Activated T-helper 1 cell treated with anti-CD3 and anti-CD28 coated beads, Interleukin-12 subunit alpha, Interleukin-12 subunit beta, Interleukin-2, Interleukin-4 antibody, amounts not matched to agents 30 ng/mL and 10 ng/mL and 1 ng/mL, durations not matched to agents 14 hours and 24 hours and 36 hours (primary cell): Measurements from ENCODE around the gene ODAD4. TPM values are rescaled to one million over a fixed set of nuclear protein-coding genes. Genes with fewer than 3 reads are reported as not detected.
A peak's percentile ranks its signal among the peaks of the same experiment; 100 is the strongest.
"Not testable (repeated sequence)": the region's sequence is repeated elsewhere in the genome, so short reads cannot be mapped to it uniquely, and the experiment has no call there.

Experiments
- DNase-seq: peaks from one replicate; pipeline ENCODE4 v3.0.0; 2021; ENCODE audit warnings: low spot score
- H3K27ac Mint-ChIP-seq: one replicate; pipeline ENCODE4 v1.8.0; 2021; ENCODE audit warnings: mild to moderate bottlenecking, mixed read lengths
- H3K27me3 Mint-ChIP-seq: one replicate; pipeline ENCODE4 v1.8.0; 2022; ENCODE audit warnings: mild to moderate bottlenecking, moderate library complexity, mixed read lengths; ENCODE audit not compliant: insufficient read depth
- H3K36me3 Mint-ChIP-seq: one replicate; pipeline ENCODE4 v1.8.0; 2021; ENCODE audit warnings: low read depth, mixed read lengths
- H3K4me1 Mint-ChIP-seq: one replicate; pipeline ENCODE4 v1.8.0; 2021; ENCODE audit warnings: low read depth, mixed read lengths
- H3K4me3 Mint-ChIP-seq: one replicate; pipeline ENCODE4 v1.8.0; 2021; ENCODE audit warnings: mild to moderate bottlenecking, moderate library complexity, mixed read lengths
- H3K9me3 Mint-ChIP-seq: one replicate; pipeline ENCODE4 v1.8.0; 2021; ENCODE audit warnings: mixed read lengths
- intact Hi-C: fragments of 100-400 bp; cut with micrococcal nuclease; formaldehyde crosslinking; loops from one replicate; pipeline ENCODE4 v1.15.1; 2024
- total RNA-seq: library from RNA; stranded (reverse); gene quantifications from 2 replicates; pipeline ENCODE4 v1.2.3, GENCODE V29; 2022

ODAD4 gene
- total RNA-seq, 1 donor from 2014 or later, result 0.39 TPM

- Mint-ChIP-seq H3K9me3 (no peaks in the 10 kb centered on the region), H3K4me3 (peak overlapping the region; percentile 95), H3K27me3 (no peaks in the 10 kb centered on the region), H3K36me3 (peaks cover 14% of the 10 kb centered on the region), H3K4me1 (peaks cover 32% of the 10 kb centered on the region), H3K27ac (peak overlapping the region; percentile 71)
- DNase-seq, result peak; percentile 13
- intact Hi-C loops, result loop anchor here (2.0 to 5.0 kb wide), 4 partner anchors 195 to 370 kb away; partner anchors contain the start of genes DHX58, EIF1, RAB5C and STAT5A
Measured at GRCh38 chr17:41917679-41918313, 12.6 kb upstream of the ODAD4 start.

- H3K27me3 Mint-ChIP-seq, result no peaks in the 10 kb centered on the region
- peaks cover 10% of the 10 kb centered on the region for H3K36me3 Mint-ChIP-seq
- H3K4me3 Mint-ChIP-seq, result peak within 1 kb of the TSS; percentile 95
- DNase-seq, result peak; percentile 98
- H3K27ac Mint-ChIP-seq, result peak within 1 kb of the TSS; percentile 90
- no peaks in the 10 kb centered on the region for H3K9me3 Mint-ChIP-seq
- intact Hi-C loops, result loop anchor here (1.0 to 5.0 kb wide), 8 partner anchors 12 to 369 kb away; partner anchors contain the start of genes CNP, DHX58, DNAJC7 and EIF1
- H3K4me1 Mint-ChIP-seq, result peaks cover 32% of the 10 kb centered on the region
Measured at GRCh38 chr17:41918314-41919164, 11.9 kb upstream of the ODAD4 start, which contains the start of gene ACLY. ACLY (minus strand) TSS chr17:41918951; CDS start chr17:41913873, 5,078 bp downstream.

GRCh38 chr17:41919165-41919817 lies 11.1 kb upstream of the ODAD4 start:
- intact Hi-C loops, result loop anchor here (1.0 to 5.0 kb wide), 8 partner anchors 11 to 368 kb away; partner anchors contain the start of genes CNP, DHX58, DNAJC7 and EIF1
- Mint-ChIP-seq H3K4me3 (peak overlapping the region; percentile 95), H3K4me1 (peaks cover 28% of the 10 kb centered on the region), H3K27ac (peak overlapping the region; percentile 90), H3K27me3 (no peaks in the 10 kb centered on the region), H3K36me3 (peaks cover 5% of the 10 kb centered on the region), H3K9me3 (no peaks in the 10 kb centered on the region)
- DNase-seq, result no peak

GRCh38 chr17:41919840-41920579 lies 10.4 kb upstream of the ODAD4 start:
- peaks cover 5% of the 10 kb centered on the region for H3K36me3 Mint-ChIP-seq
- no peaks in the 10 kb centered on the region for H3K27me3 Mint-ChIP-seq
- no peak for DNase-seq
- peaks cover 21% of the 10 kb centered on the region for H3K4me1 Mint-ChIP-seq
- intact Hi-C loops, result loop anchor here (1.0 to 5.0 kb wide), 8 partner anchors 10 to 367 kb away; partner anchors contain the start of genes CNP, DHX58, DNAJC7 and EIF1
- peak overlapping the region; percentile 28 for H3K27ac Mint-ChIP-seq
- H3K4me3 Mint-ChIP-seq, result peak overlapping the region; percentile 95
- H3K9me3 Mint-ChIP-seq, result no peaks in the 10 kb centered on the region

GRCh38 chr17:41920580-41920955 lies 9.8 kb upstream of the ODAD4 start:
- Mint-ChIP-seq H3K4me1 (peaks cover 15% of the 10 kb centered on the region), H3K9me3 (no peaks in the 10 kb centered on the region), H3K36me3 (peaks cover 6% of the 10 kb centered on the region), H3K27me3 (no peaks in the 10 kb centered on the region), H3K4me3 (peak overlapping the region; percentile 55), H3K27ac (no peak overlapping the region)
- intact Hi-C loops, result no loop called here
- DNase-seq, result no peak

GRCh38 chr17:41925991-41926590 lies 4.3 kb upstream of the ODAD4 start:
- Mint-ChIP-seq H3K27ac (no peak overlapping the region), H3K36me3 (peaks cover 10% of the 10 kb centered on the region), H3K27me3 (no peaks in the 10 kb centered on the region), H3K4me1 (peaks cover 21% of the 10 kb centered on the region), H3K9me3 (no peaks in the 10 kb centered on the region), H3K4me3 (no peak overlapping the region)
- intact Hi-C loops, result no loop called here
- no peak for DNase-seq

- Mint-ChIP-seq H3K4me1 (peaks cover 35% of the 10 kb centered on the region), H3K4me3 (peak overlapping the region; percentile 97), H3K27me3 (no peaks in the 10 kb centered on the region), H3K27ac (peak overlapping the region; percentile 96), H3K36me3 (peaks cover 10% of the 10 kb centered on the region), H3K9me3 (no peaks in the 10 kb centered on the region)
- no peak for DNase-seq
- intact Hi-C loops, result no loop called here
Measured at GRCh38 chr17:41928693-41929251, 1.6 kb upstream of the ODAD4 start.

GRCh38 chr17:41930833-41931156 lies 378 bp downstream of the ODAD4 start:
- not testable (repeated sequence) for DNase-seq
- intact Hi-C loops, result loop anchor here (1.0 to 5.0 kb wide), 5 partner anchors 11 to 457 kb away; partner anchors contain the start of genes CNP, DNAJC7, KLHL11 and STAT3

GRCh38 chr17:41931715-41932114 lies 1.3 kb downstream of the ODAD4 start:
- peak overlapping the region; percentile 54 for H3K4me3 Mint-ChIP-seq
- DNase-seq, H3K9me3 Mint-ChIP-seq, H3K27ac Mint-ChIP-seq, H3K36me3 Mint-ChIP-seq, H3K27me3 Mint-ChIP-seq: not testable (repeated sequence)
- intact Hi-C loops, result loop anchor here (5.0 kb wide), 1 partner anchor 456 kb away; the partner anchor contains the start of gene STAT3
- H3K4me1 Mint-ChIP-seq, result peaks cover 35% of the 10 kb centered on the region

More at GRCh38 chr17:41930833-41931156, 378 bp downstream of the ODAD4 start:
- Mint-ChIP-seq H3K4me1 (peaks cover 35% of the 10 kb centered on the region), H3K4me3 (peak overlapping the region; percentile 97), H3K27ac (peak overlapping the region; percentile 96)
- H3K27me3 Mint-ChIP-seq, H3K9me3 Mint-ChIP-seq, H3K36me3 Mint-ChIP-seq: not testable (repeated sequence)

- peaks cover 35% of the 10 kb centered on the region for H3K4me1 Mint-ChIP-seq
- intact Hi-C loops, result loop anchor here (5.0 kb wide), 1 partner anchor 454 kb away; the partner anchor contains the start of gene STAT3
Measured at GRCh38 chr17:41932816-41933389, 2.5 kb downstream of the ODAD4 start.

GRCh38 chr17:41935641-41936040 lies 5.2 kb downstream of the ODAD4 start:
- Mint-ChIP-seq H3K9me3 (no peaks in the 10 kb centered on the region), H3K4me3 (no peak overlapping the region), H3K27ac (no peak overlapping the region), H3K4me1 (peaks cover 17% of the 10 kb centered on the region), H3K27me3 (no peaks in the 10 kb centered on the region), H3K36me3 (no peaks in the 10 kb centered on the region)
- intact Hi-C loops, result no loop called here
- no peak for DNase-seq

More at GRCh38 chr17:41932816-41933389, 2.5 kb downstream of the ODAD4 start:
- H3K4me3 Mint-ChIP-seq, result peak overlapping the region; percentile 54
- H3K27me3 Mint-ChIP-seq, result no peaks in the 10 kb centered on the region
- DNase-seq, result no peak
- H3K36me3 Mint-ChIP-seq, result peaks cover 8% of the 10 kb centered on the region
- H3K9me3 Mint-ChIP-seq, result no peaks in the 10 kb centered on the region
- H3K27ac Mint-ChIP-seq, result peak overlapping the region; percentile 82
